Activated B cell treated with CpG ODN at 0.5 μM for 24 hours (primary cell): ENCODE measurements around the gene PLAGL1. TPM values are rescaled to one million over a fixed set of nuclear protein-coding genes. Genes with fewer than 3 reads are reported as not detected.

ENCODE experiments used
- ATAC-seq: fragments of 200-7000 bp; cut with Tn5 transposase; one replicate; pipeline ENCODE4 v1.10.0; 2021; ENCODE audit warnings: low read depth, mild to moderate bottlenecking, moderate library complexity
- CTCF ChIA-PET: fragments of 350-600 bp; sonication (Branson Sonifier 250); formaldehyde crosslinking; loops from one replicate; lab custom pipeline; 2021; ENCODE audit warnings: antibody characterized with exemption; lab: Charles Lee
- POLR2A ChIA-PET: fragments of 350-600 bp; sonication (Branson Sonifier 250); formaldehyde crosslinking; loops from one replicate; lab custom pipeline; 2021; ENCODE audit warnings: antibody characterized with exemption; lab: Charles Lee
- DNase-seq: peaks from one replicate; pipeline ENCODE4 v3.0.0; 2022
- H3K27ac Mint-ChIP-seq: one replicate; pipeline ENCODE4 v1.8.0; 2020; ENCODE audit warnings: mixed read lengths
- H3K27me3 Mint-ChIP-seq: one replicate; pipeline ENCODE4 v1.8.0; 2021; ENCODE audit warnings: mixed read lengths
- H3K36me3 Mint-ChIP-seq: one replicate; pipeline ENCODE4 v1.8.0; 2021; ENCODE audit warnings: low read depth, mixed read lengths
- H3K4me1 Mint-ChIP-seq: one replicate; pipeline ENCODE4 v1.8.0; 2021; ENCODE audit warnings: mixed read lengths
- H3K4me3 Mint-ChIP-seq: one replicate; pipeline ENCODE4 v1.8.0; 2020; ENCODE audit warnings: mild to moderate bottlenecking, mixed read lengths
- H3K9me3 Mint-ChIP-seq: one replicate; pipeline ENCODE4 v1.8.0; 2020; ENCODE audit warnings: mixed read lengths
- CTCF ChIP-seq: fragments of 200-600 bp; IDR thresholded peaks from one replicate; pipeline ENCODE4 v1.8.0; 2022; ENCODE audit warnings: antibody characterized with exemption, mild to moderate bottlenecking
- intact Hi-C: fragments of 100-400 bp; cut with micrococcal nuclease; formaldehyde crosslinking; loops from one replicate; pipeline ENCODE4 v1.15.1; 2024
- total RNA-seq: library from RNA; stranded (reverse); gene quantifications from 2 replicates; pipeline ENCODE4 v1.2.3, GENCODE V29; 2022

The PLAGL1 gene
- total RNA-seq, 1 donor from 2014 or later, result 33.5 TPM

- ChIA-PET CTCF (interaction anchor here (0.7 to 1.4 kb wide), 3 partner anchors 174 to 628 kb away, joined by 3 to 5 read pairs (median 4); no protein-coding TSS in a partner anchor), POLR2A (no interaction called here)
- H3K9me3 Mint-ChIP-seq, result peaks cover 5% of the 10 kb centered on the region
- no peak overlapping the region for H3K27ac Mint-ChIP-seq
- peaks cover 14% of the 10 kb centered on the region for H3K36me3 Mint-ChIP-seq
- no peak overlapping the region for H3K4me3 Mint-ChIP-seq
- ATAC-seq (no peak), DNase-seq (no peak)
- TF ChIP-seq CTCF, result no peak
- no peaks in the 10 kb centered on the region for H3K27me3 Mint-ChIP-seq
- intact Hi-C loops, result no loop called here
- no peaks in the 10 kb centered on the region for H3K4me1 Mint-ChIP-seq
These were observed 71.0 kb downstream of the PLAGL1 start for GRCh38 chr6:143936778-143937667.

DNA sequence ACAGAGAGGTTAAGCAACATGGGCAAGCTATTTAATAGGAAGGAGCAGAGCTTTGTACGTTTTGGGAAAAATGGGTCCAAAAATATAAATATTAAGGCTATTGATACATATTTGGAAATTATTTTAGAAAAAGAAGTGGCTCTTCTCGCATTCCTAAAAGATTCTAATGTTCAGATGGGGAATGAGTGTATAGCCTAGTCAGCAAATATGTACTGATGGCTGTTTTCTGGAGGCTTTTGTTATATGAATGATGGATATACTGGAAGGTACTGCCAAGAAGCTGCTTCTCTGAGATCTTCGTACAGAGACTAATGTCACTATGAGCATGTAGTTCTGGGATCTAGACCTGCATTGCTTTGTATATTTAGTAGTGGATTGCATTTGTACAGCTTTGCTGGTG, 71.7 kb downstream of the PLAGL1 start:
- DNase-seq, result no peak
- Mint-ChIP-seq H3K4me3 (no peak overlapping the region), H3K9me3 (peaks cover 8% of the 10 kb centered on the region), H3K27me3 (no peaks in the 10 kb centered on the region), H3K4me1 (no peaks in the 10 kb centered on the region), H3K27ac (no peak overlapping the region), H3K36me3 (peaks cover 16% of the 10 kb centered on the region)
- CTCF ChIA-PET, result interaction anchor here (1.4 kb wide), 1 partner anchor 361 kb away, joined by 5 read pairs; no protein-coding TSS in a partner anchor
- ATAC-seq, result no peak
- no peak for TF ChIP-seq CTCF
- POLR2A ChIA-PET, result no interaction called here
- intact Hi-C loops, result no loop called here

- Mint-ChIP-seq H3K9me3 (peaks cover 18% of the 10 kb centered on the region), H3K36me3 (peaks cover 24% of the 10 kb centered on the region), H3K27ac (no peak overlapping the region), H3K4me1 (no peaks in the 10 kb centered on the region), H3K27me3 (no peaks in the 10 kb centered on the region), H3K4me3 (no peak overlapping the region)
- DNase-seq (no peak), ATAC-seq (no peak)
- intact Hi-C loops, result no loop called here
- ChIA-PET POLR2A (no interaction called here), CTCF (interaction anchor here (0.6 to 1.0 kb wide), 2 partner anchors 79 to 1546 kb away, joined by 3 read pairs; no protein-coding TSS in a partner anchor)
- no peak for TF ChIP-seq CTCF
These were observed 73.2 kb downstream of the PLAGL1 start for GRCh38 chr6:143934867-143935266.

GRCh38 chr6:143934331-143934730, 73.7 kb downstream of the PLAGL1 start:
- no peak for DNase-seq
- H3K36me3 Mint-ChIP-seq, result peaks cover 25% of the 10 kb centered on the region
- intact Hi-C loops, result no loop called here
- ChIA-PET CTCF (interaction anchor here (1.0 kb wide), 1 partner anchor 8 kb away, joined by 3 read pairs; no protein-coding TSS in a partner anchor), POLR2A (no interaction called here)
- H3K4me1 Mint-ChIP-seq, result no peaks in the 10 kb centered on the region
- ATAC-seq, result no peak
- H3K9me3 Mint-ChIP-seq, result peaks cover 23% of the 10 kb centered on the region
- H3K4me3 Mint-ChIP-seq, result no peak overlapping the region
- no peaks in the 10 kb centered on the region for H3K27me3 Mint-ChIP-seq
- no peak for TF ChIP-seq CTCF
- H3K27ac Mint-ChIP-seq, result no peak overlapping the region

DNA sequence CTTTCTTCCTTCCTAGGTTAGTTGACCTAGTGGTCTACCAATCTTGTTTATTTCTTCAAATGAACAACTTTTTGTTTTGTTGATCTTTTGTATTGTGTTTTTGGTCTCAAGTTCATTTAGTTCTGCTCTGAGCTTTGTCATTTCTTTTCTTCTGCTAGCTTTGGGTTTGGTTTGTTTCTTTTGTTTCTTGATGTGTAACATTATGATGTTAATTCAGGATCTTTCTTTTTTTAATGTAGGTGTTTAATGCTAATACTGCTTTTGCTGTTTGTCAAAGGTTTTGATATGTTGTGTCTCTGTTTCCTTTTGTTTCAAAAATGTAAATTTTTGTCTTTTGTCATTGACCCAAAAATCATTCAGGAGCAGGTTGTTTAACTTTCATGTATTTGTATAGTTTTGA, 78.1 kb downstream of the PLAGL1 start:
- Mint-ChIP-seq H3K27ac (no peak overlapping the region), H3K36me3 (peaks cover 33% of the 10 kb centered on the region), H3K9me3 (peaks cover 31% of the 10 kb centered on the region), H3K4me1 (no peaks in the 10 kb centered on the region), H3K4me3 (no peak overlapping the region), H3K27me3 (no peaks in the 10 kb centered on the region)
- CTCF ChIA-PET, result no interaction called here
- TF ChIP-seq CTCF, result no peak
- intact Hi-C loops, result no loop called here
- DNase-seq (no peak), ATAC-seq (no peak)
- POLR2A ChIA-PET, result no interaction called here
